PFSK-1 (cell line): Measurements from ENCODE around the gene CFAP61.

Experiments
- FOXP2 ChIP-seq: optimal IDR thresholded peaks from 2 replicates; pipeline ENCODE3; 2011; ENCODE audit warnings: borderline replicate concordance, control low read depth, inconsistent platforms; ENCODE audit not compliant: insufficient read depth; ENCODE audit errors: extremely low read length, extremely low read depth
- POLR2AphosphoS5 ChIP-seq: IDR thresholded peaks from 2 replicates; pipeline ENCODE4 v1.6.1; 2012; ENCODE audit warnings: low read depth, mild to moderate bottlenecking, control low read depth, low read length, moderate library complexity
- SIN3A ChIP-seq: IDR thresholded peaks from 2 replicates; pipeline ENCODE4 v1.6.1; 2012; ENCODE audit warnings: mild to moderate bottlenecking, low read length, moderate library complexity, borderline replicate concordance; ENCODE audit not compliant: insufficient read depth
- TAF1 ChIP-seq: IDR thresholded peaks from 2 replicates; pipeline ENCODE4 v1.6.1; 2012; ENCODE audit warnings: low read length, control low read depth, borderline replicate concordance; ENCODE audit not compliant: insufficient read depth
- TF ChIP-seq, protein P1 (sequence below), 2 experiments: IDR thresholded peaks; 2 replicates each; pipeline versions ENCODE4 v1.6.1 to v1.8.0; 2011 to 2012; ENCODE audit warnings: low read depth in 2 of 2, low read length in 2 of 2, control low read depth in 1 of 2, inconsistent platforms in 1 of 2, mild to moderate bottlenecking in 1 of 2, moderate library complexity in 1 of 2; ENCODE audit not compliant: insufficient read depth in 1 of 2

Gene CFAP61

DNA sequence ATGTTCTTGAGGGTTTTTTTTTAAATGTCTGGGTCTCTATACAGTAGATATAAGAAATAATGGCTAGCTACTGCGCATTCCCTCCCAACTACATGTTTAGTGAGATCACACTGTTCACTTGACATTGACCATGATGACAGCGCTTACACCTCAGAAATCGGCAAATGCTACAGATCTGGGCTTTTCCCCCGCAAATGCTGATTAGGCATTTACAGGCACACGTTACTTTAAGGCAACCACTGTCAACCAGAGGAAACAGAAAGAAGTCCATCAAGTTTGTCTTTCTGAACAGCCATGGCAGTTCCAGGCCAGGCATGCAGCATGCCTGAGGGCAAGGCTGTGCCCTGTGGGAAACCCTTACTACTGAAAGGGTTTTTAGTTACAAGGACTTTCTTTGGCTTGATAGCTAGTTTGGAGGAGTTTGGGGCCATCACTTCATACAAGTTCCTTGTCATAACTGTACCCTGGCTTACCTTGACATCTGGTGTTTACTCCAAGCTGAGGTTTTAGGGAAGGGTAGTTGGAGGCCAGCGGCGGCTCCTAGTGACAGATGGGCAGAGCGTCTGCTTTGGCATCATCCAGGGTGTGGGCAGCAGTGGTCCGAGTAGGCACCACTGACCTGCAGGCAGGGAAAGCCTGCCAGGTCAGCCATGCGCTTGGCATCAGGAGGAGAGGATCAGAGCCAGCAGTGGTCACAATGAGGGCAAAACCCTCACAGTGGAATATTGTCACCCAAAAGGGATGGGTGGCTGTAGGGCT, 43.0 kb downstream of the CFAP61 start:
- TF ChIP-seq, protein P1, sequence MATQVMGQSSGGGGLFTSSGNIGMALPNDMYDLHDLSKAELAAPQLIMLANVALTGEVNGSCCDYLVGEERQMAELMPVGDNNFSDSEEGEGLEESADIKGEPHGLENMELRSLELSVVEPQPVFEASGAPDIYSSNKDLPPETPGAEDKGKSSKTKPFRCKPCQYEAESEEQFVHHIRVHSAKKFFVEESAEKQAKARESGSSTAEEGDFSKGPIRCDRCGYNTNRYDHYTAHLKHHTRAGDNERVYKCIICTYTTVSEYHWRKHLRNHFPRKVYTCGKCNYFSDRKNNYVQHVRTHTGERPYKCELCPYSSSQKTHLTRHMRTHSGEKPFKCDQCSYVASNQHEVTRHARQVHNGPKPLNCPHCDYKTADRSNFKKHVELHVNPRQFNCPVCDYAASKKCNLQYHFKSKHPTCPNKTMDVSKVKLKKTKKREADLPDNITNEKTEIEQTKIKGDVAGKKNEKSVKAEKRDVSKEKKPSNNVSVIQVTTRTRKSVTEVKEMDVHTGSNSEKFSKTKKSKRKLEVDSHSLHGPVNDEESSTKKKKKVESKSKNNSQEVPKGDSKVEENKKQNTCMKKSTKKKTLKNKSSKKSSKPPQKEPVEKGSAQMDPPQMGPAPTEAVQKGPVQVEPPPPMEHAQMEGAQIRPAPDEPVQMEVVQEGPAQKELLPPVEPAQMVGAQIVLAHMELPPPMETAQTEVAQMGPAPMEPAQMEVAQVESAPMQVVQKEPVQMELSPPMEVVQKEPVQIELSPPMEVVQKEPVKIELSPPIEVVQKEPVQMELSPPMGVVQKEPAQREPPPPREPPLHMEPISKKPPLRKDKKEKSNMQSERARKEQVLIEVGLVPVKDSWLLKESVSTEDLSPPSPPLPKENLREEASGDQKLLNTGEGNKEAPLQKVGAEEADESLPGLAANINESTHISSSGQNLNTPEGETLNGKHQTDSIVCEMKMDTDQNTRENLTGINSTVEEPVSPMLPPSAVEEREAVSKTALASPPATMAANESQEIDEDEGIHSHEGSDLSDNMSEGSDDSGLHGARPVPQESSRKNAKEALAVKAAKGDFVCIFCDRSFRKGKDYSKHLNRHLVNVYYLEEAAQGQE (IDR thresholded peaks at IDR 0.05; ENCODE audit: insufficient read depth in 1 of 2, low read depth in 2 of 2, low read length in 2 of 2): no peak
- TF ChIP-seq FOXP2: no peak
- no peak for TF ChIP-seq POLR2AphosphoS5
- no peak for TF ChIP-seq TAF1
- TF ChIP-seq SIN3A: no peak

DNA sequence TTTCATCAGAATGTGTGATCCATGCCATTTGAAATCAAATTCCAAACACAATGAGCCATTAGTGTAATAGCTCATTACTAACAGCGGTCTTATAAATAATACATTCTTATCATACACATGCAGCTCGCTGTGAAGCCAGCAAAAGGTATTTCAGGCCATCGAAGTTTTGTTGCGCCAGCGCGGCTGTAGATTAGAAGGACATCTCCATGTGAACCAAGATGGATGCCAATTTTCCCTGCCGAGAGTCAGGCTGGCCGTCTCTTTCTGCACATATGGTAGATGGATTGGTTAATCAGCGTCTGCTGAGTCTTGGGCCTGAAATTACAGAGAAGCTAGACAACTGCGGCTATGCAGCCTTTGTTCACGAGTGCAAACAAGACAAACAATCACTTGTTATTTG, 44.1 kb downstream of the CFAP61 start:
- no peak for TF ChIP-seq POLR2AphosphoS5
- TF ChIP-seq, protein P1 (IDR thresholded peaks at IDR 0.05; ENCODE audit: insufficient read depth in 1 of 2, low read depth in 2 of 2, low read length in 2 of 2): no peak
- no peak for TF ChIP-seq FOXP2
- no peak for TF ChIP-seq TAF1
- no peak for TF ChIP-seq SIN3A

DNA sequence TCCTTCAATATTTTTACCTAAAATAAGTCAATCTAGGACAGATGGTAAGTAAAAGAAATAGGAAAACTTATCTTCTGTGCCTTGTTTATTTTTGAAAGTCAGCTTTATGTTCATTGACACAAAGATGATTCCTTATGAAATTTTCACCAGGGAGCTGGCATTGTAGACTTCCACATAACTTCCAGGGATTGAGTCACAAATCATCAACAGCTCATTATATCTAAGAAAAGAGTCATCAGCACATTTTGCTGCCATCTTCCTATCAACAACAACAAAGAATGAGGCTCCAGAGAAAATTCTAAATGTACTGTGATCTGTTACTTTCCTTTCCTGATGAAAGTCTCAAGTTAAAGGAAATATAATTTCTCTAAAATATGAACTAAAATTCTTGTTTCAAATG, 48.5 kb downstream of the CFAP61 start:
- TF ChIP-seq SIN3A (no peak), FOXP2 (no peak), TAF1 (no peak), POLR2AphosphoS5 (no peak)
- TF ChIP-seq, protein P1 (IDR thresholded peaks at IDR 0.05; ENCODE audit: insufficient read depth in 1 of 2, low read depth in 2 of 2, low read length in 2 of 2): no peak

DNA sequence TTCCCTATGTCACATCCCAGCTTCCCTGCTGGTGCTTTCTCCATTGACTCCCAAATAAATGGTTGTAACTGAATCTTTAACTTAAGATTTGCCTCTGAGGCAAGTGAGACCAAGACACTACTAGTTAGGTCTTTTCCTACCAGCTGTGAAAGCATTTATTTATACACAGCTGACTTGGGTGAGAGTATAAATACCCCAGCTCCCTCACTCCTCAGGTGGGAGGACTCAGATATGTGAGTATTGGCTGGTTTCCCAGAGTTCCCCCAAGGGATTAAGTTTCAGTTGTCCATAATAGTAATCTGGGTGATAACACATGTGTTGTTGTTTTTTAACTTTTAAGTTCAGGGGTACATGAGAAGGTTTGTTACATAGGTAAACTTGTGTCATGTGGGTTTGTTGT, 49.8 kb downstream of the CFAP61 start:
- TF ChIP-seq TAF1: no peak
- TF ChIP-seq SIN3A: no peak
- no peak for TF ChIP-seq FOXP2
- TF ChIP-seq, protein P1 (IDR thresholded peaks at IDR 0.05; ENCODE audit: insufficient read depth in 1 of 2, low read depth in 2 of 2, low read length in 2 of 2): no peak
- TF ChIP-seq POLR2AphosphoS5: no peak
